Panc1 (cell line): ENCODE results near the gene DAPK1. TPM values are rescaled to one million over a fixed set of nuclear protein-coding genes. Genes with fewer than 3 reads are reported as not detected.

Experiments used
- ATAC-seq: fragments of 200-7000 bp; cut with Tn5 transposase; 2 replicates; pipeline ENCODE4 v1.9.1; 2020; ENCODE audit warnings: mild to moderate bottlenecking, moderate library complexity
- BruUV-seq: library from RNA; stranded (reverse); fragments of 400-500 nt; replicated peaks from 2 replicates; lab custom pipeline; 2021; lab: Mats Ljungman, UMichigan
- CTCF ChIA-PET: fragments of 300-600 bp; sonication (Branson Sonifier 250); formaldehyde crosslinking; loops from one replicate; lab custom pipeline; 2022; ENCODE audit warnings: antibody characterized with exemption; lab: Charles Lee
- POLR2A ChIA-PET: fragments of 300-600 bp; sonication (Branson Sonifier 250); formaldehyde crosslinking; loops from one replicate; lab custom pipeline; 2022; ENCODE audit warnings: antibody characterized with exemption; lab: Charles Lee
- DNase-seq: peaks from one replicate; pipeline ENCODE4 v3.0.0-alpha.2; 2010; ENCODE audit warnings: low read depth, low spot score
- H3K27ac ChIP-seq: 2 replicates; pipeline ENCODE4 v1.5.1; 2011; ENCODE audit warnings: mild to moderate bottlenecking, low read length, inconsistent platforms
- H3K27me3 ChIP-seq: fragments of 200-500 bp; sonication (Bioruptor generic); 2 replicates; pipeline ENCODE4 v1.6.0; 2014; ENCODE audit warnings: low read length, inconsistent platforms; ENCODE audit not compliant: control insufficient read depth, insufficient read depth
- H3K36me3 ChIP-seq: fragments of 200-500 bp; sonication (Bioruptor generic); 2 replicates; pipeline ENCODE4 v1.5.1; 2014; ENCODE audit warnings: inconsistent platforms, mild to moderate bottlenecking, low read length, moderate library complexity; ENCODE audit not compliant: control insufficient read depth, insufficient read depth
- H3K4me1 ChIP-seq: 2 replicates; pipeline ENCODE4 v1.5.1; 2011; ENCODE audit warnings: inconsistent platforms, mild to moderate bottlenecking, low read length, moderate library complexity; ENCODE audit not compliant: control insufficient read depth, insufficient read depth
- H3K4me3 ChIP-seq, 2 experiments: 2 replicates each; pipeline ENCODE4 v1.5.1; 2011 to 2012; ENCODE audit warnings: low read depth in 2 of 2, low read length in 2 of 2, mild to moderate bottlenecking in 2 of 2, inconsistent platforms in 1 of 2, moderate library complexity in 1 of 2
- H3K9me3 ChIP-seq: fragments of 200-500 bp; sonication (Bioruptor generic); 2 replicates; pipeline ENCODE4 v1.5.1; 2014; ENCODE audit warnings: low read depth, mild to moderate bottlenecking, inconsistent platforms, low read length, moderate library complexity; ENCODE audit not compliant: control insufficient read depth, insufficient read depth
- CTCF ChIP-seq: fragments of 450-650 bp; IDR thresholded peaks from 2 replicates; pipeline ENCODE4 v1.5.1; 2017; ENCODE audit warnings: mild to moderate bottlenecking
- POLR2AphosphoS5 ChIP-seq: IDR thresholded peaks from 2 replicates; pipeline ENCODE4 v1.6.1; 2012; ENCODE audit warnings: mild to moderate bottlenecking, low read depth, low read length, moderate library complexity
- REST ChIP-seq, 2 experiments: IDR thresholded peaks; 2 replicates each; pipeline ENCODE4 v1.6.1; 2011 to 2012; ENCODE audit warnings: low read depth in 2 of 2, control low read depth in 1 of 2, low read length in 1 of 2, mild to moderate bottlenecking in 1 of 2, moderate library complexity in 1 of 2; ENCODE audit not compliant: insufficient read depth in 1 of 2
- SIN3A ChIP-seq: IDR thresholded peaks from 2 replicates; pipeline ENCODE4 v1.6.1; 2012; ENCODE audit warnings: low read depth, mild to moderate bottlenecking, low read length, moderate library complexity, borderline replicate concordance; ENCODE audit not compliant: insufficient read depth
- TCF7L2 ChIP-seq: IDR thresholded peaks from 2 replicates; pipeline ENCODE4 v1.6.1; 2011; ENCODE audit warnings: mild to moderate bottlenecking, low read depth, low read length, inconsistent platforms
- in situ Hi-C: cut with HindIII; loops from 2 replicates; pipeline ENCODE4 v1.10.0; 2016; ENCODE audit warnings: low sequenced_read_pairs, low pct_unique_long_range_greater_than_20kb
- intact Hi-C: fragments of 100-400 bp; cut with micrococcal nuclease; formaldehyde crosslinking; loops from one replicate; pipeline ENCODE4 v1.10.0; 2022; ENCODE audit not compliant: unreplicated experiment
- total RNA-seq: library from RNA; stranded (reverse); gene quantifications from one replicate; pipeline ENCODE4 v1.2.1, GENCODE V29; 2021; ENCODE audit not compliant: unreplicated experiment

DAPK1 gene
- total RNA-seq, 1 experiment from 2014 or later: 0.87 TPM

GRCh38 chr9:87507576-87507975, 9.9 kb downstream of the DAPK1 start:
- in situ Hi-C loops: no loop called here

GRCh38 chr9:87510252-87510683, 12.6 kb downstream of the DAPK1 start:
- Histone ChIP-seq H3K4me1 (no peaks in the 10 kb centered on the region), H3K4me3 (no peak overlapping the region), H3K27ac (no peak overlapping the region), H3K36me3 (no peaks in the 10 kb centered on the region), H3K27me3 (no peaks in the 10 kb centered on the region), H3K9me3 (no peaks in the 10 kb centered on the region)
- intact Hi-C loops: no loop called here
- TF ChIP-seq SIN3A (no peak), CTCF (no peak), REST (IDR thresholded peaks at IDR 0.05; ENCODE audit: insufficient read depth in 1 of 2, low read depth in 2 of 2, low read length in 1 of 2) (no peak), TCF7L2 (no peak), POLR2AphosphoS5 (no peak)
- ChIA-PET POLR2A (no interaction called here), CTCF (no interaction called here)
- BruUV-seq: no TSS peak
- in situ Hi-C loops: no loop called here
- DNase-seq: no peak
- no peak for ATAC-seq

More at GRCh38 chr9:87507576-87507975, 9.9 kb downstream of the DAPK1 start:
- no peak for TF ChIP-seq CTCF
- no peak for TF ChIP-seq SIN3A
- TF ChIP-seq REST (IDR thresholded peaks at IDR 0.05; ENCODE audit: insufficient read depth in 1 of 2, low read depth in 2 of 2, low read length in 1 of 2): no peak
- TF ChIP-seq TCF7L2: no peak
- no peak for TF ChIP-seq POLR2AphosphoS5
- H3K36me3 ChIP-seq: no peaks in the 10 kb centered on the region
- H3K27me3 ChIP-seq: no peaks in the 10 kb centered on the region
- no TSS peak for BruUV-seq
- DNase-seq: no peak
- H3K9me3 ChIP-seq: no peaks in the 10 kb centered on the region
- H3K4me3 ChIP-seq: no peak overlapping the region
- ATAC-seq: no peak
- no peak overlapping the region for H3K27ac ChIP-seq
- intact Hi-C loops: no loop called here
- ChIA-PET POLR2A (no interaction called here), CTCF (interaction anchor here (0.7 kb wide), 1 partner anchor 176 kb away, joined by 3 read pairs; no protein-coding TSS in a partner anchor)
- H3K4me1 ChIP-seq: no peaks in the 10 kb centered on the region
